ENCODE data around the gene PRKCD. TPM values are rescaled to one million over a fixed set of nuclear protein-coding genes. Genes with fewer than 3 reads are reported as not detected.

PRKCD gene
- total RNA-seq, 2 experiments from 2014 or later, result 13.3 to 108 TPM

DNA sequence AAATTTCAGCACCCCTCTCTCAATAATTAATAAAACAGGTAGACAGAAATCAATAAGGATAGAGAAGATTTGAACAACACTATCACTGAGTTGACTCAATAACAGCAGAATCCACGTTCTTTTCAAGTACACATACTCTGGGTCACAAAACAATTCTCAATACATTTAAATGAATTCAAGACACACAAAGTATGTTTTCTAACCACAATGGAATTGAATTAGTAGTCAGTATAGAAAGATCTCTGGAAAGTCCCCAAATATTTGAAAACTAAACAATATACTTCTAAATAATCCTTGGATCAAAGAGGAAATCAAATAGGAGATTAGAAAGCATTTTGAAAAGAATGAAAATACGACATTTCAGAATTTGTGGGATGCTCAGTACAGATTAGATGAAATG lies 54.8 kb downstream of the PRKCD start:
- ChIA-PET CTCF (ENCODE audit: unreplicated experiment) (no interaction called here), POLR2A (interaction anchor here (0.7 kb wide), 1 partner anchor 74 kb away, joined by 3 read pairs; no protein-coding TSS in a partner anchor)
- H3K9me2 ChIP-seq (ENCODE audit: insufficient read depth, low read length), result no peaks in the 10 kb centered on the region
- peaks cover 59% of the 10 kb centered on the region for H3K36me3 ChIP-seq (ENCODE audit: insufficient read depth, low read length)
- H3K4me2 ChIP-seq (ENCODE audit: low read length), result no peak overlapping the region
- no peaks in the 10 kb centered on the region for H4K20me1 ChIP-seq (ENCODE audit: insufficient read depth, low read length)
- peaks cover 23% of the 10 kb centered on the region; the same call in 1 of the 2 replicates for H3K79me2 ChIP-seq (ENCODE audit: insufficient read depth, low read depth, low read length)
- no peak for DNase-seq (ENCODE audit: low spot score)
- H3K4me1 ChIP-seq (ENCODE audit: insufficient read depth, low read length, poor library complexity, severe bottlenecking), result peaks cover 11% of the 10 kb centered on the region
- no peak overlapping the region for H3K4me3 ChIP-seq (ENCODE audit: low read depth, low read length, poor library complexity, severe bottlenecking)
- no TSS peak for BruUV-seq (replicated peaks)
- intact Hi-C loops (cut with micrococcal nuclease; ENCODE audit: unreplicated experiment), result no loop called here
- H2AFZ ChIP-seq (ENCODE audit: low read length), result no peak overlapping the region
- H3K27ac ChIP-seq (ENCODE audit: low read depth, low read length, poor library complexity, severe bottlenecking), result no peak overlapping the region
- H3K9me3 ChIP-seq (ENCODE audit: low read length), result no peaks in the 10 kb centered on the region
- TF ChIP-seq EZH2phosphoT487 (IDR thresholded peaks at IDR 0.05; ENCODE audit: borderline replicate concordance, low read depth, low read length), result no peak
- TF ChIP-seq, protein P1, sequence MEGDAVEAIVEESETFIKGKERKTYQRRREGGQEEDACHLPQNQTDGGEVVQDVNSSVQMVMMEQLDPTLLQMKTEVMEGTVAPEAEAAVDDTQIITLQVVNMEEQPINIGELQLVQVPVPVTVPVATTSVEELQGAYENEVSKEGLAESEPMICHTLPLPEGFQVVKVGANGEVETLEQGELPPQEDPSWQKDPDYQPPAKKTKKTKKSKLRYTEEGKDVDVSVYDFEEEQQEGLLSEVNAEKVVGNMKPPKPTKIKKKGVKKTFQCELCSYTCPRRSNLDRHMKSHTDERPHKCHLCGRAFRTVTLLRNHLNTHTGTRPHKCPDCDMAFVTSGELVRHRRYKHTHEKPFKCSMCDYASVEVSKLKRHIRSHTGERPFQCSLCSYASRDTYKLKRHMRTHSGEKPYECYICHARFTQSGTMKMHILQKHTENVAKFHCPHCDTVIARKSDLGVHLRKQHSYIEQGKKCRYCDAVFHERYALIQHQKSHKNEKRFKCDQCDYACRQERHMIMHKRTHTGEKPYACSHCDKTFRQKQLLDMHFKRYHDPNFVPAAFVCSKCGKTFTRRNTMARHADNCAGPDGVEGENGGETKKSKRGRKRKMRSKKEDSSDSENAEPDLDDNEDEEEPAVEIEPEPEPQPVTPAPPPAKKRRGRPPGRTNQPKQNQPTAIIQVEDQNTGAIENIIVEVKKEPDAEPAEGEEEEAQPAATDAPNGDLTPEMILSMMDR (conservative IDR thresholded peaks at IDR 0.05; ENCODE audit: low read length), result no peak

GRCh38 chr3:53216723-53217122 lies 55.7 kb downstream of the PRKCD start:
- H4K20me1 ChIP-seq (ENCODE audit: insufficient read depth, low read length), result no peaks in the 10 kb centered on the region
- 0 out of 2 replicates have a peak, but pooled peaks cover 15% of the 10 kb centered on the region for H3K79me2 ChIP-seq (ENCODE audit: insufficient read depth, low read depth, low read length)
- H3K9me3 ChIP-seq (ENCODE audit: low read length), result no peaks in the 10 kb centered on the region
- peaks cover 11% of the 10 kb centered on the region for H3K4me1 ChIP-seq (ENCODE audit: insufficient read depth, low read length, poor library complexity, severe bottlenecking)
- intact Hi-C loops (cut with micrococcal nuclease; ENCODE audit: unreplicated experiment), result no loop called here
- no peak overlapping the region for H3K4me2 ChIP-seq (ENCODE audit: low read length)
- peaks cover 58% of the 10 kb centered on the region for H3K36me3 ChIP-seq (ENCODE audit: insufficient read depth, low read length)
- H3K4me3 ChIP-seq (ENCODE audit: low read depth, low read length, poor library complexity, severe bottlenecking), result no peak overlapping the region
- H3K27ac ChIP-seq (ENCODE audit: low read depth, low read length, poor library complexity, severe bottlenecking), result no peak overlapping the region
- DNase-seq (ENCODE audit: low spot score), result no peak
- no peaks in the 10 kb centered on the region for H3K9me2 ChIP-seq (ENCODE audit: insufficient read depth, low read length)
- no peak overlapping the region for H2AFZ ChIP-seq (ENCODE audit: low read length)
- ChIA-PET POLR2A (interaction anchor here (0.6 to 1.0 kb wide), 2 partner anchors 18 to 30 kb away, joined by 3 read pairs; no protein-coding TSS in a partner anchor), CTCF (ENCODE audit: unreplicated experiment) (no interaction called here)
- BruUV-seq (replicated peaks), result no TSS peak
- no peak for TF ChIP-seq EZH2phosphoT487 (IDR thresholded peaks at IDR 0.05; ENCODE audit: borderline replicate concordance, low read depth, low read length)
- TF ChIP-seq, protein P1 (conservative IDR thresholded peaks at IDR 0.05; ENCODE audit: low read length), result no peak

- ChIA-PET CTCF (ENCODE audit: unreplicated experiment) (no interaction called here), POLR2A (interaction anchor here (0.6 to 1.0 kb wide), 2 partner anchors 19 to 30 kb away, joined by 3 read pairs; no protein-coding TSS in a partner anchor)
- Histone ChIP-seq H3K4me2 (ENCODE audit: low read length) (no peak overlapping the region), H3K4me1 (ENCODE audit: insufficient read depth, low read length, poor library complexity, severe bottlenecking) (peaks cover 11% of the 10 kb centered on the region), H3K79me2 (ENCODE audit: insufficient read depth, low read depth, low read length) (0 out of 2 replicates have a peak, but pooled peaks cover 11% of the 10 kb centered on the region), H3K9me3 (ENCODE audit: low read length) (no peaks in the 10 kb centered on the region), H2AFZ (ENCODE audit: low read length) (no peak overlapping the region), H3K4me3 (ENCODE audit: low read depth, low read length, poor library complexity, severe bottlenecking) (no peak overlapping the region), H3K27ac (ENCODE audit: low read depth, low read length, poor library complexity, severe bottlenecking) (no peak overlapping the region), H4K20me1 (ENCODE audit: insufficient read depth, low read length) (no peaks in the 10 kb centered on the region), H3K9me2 (ENCODE audit: insufficient read depth, low read length) (no peaks in the 10 kb centered on the region), H3K36me3 (ENCODE audit: insufficient read depth, low read length) (peaks cover 58% of the 10 kb centered on the region)
- TF ChIP-seq, protein P1 (conservative IDR thresholded peaks at IDR 0.05; ENCODE audit: low read length), result no peak
- TF ChIP-seq EZH2phosphoT487 (IDR thresholded peaks at IDR 0.05; ENCODE audit: borderline replicate concordance, low read depth, low read length), result no peak
- intact Hi-C loops (cut with micrococcal nuclease; ENCODE audit: unreplicated experiment), result no loop called here
- DNase-seq (ENCODE audit: low spot score), result no peak
- BruUV-seq (replicated peaks), result no TSS peak
These were observed 56.2 kb downstream of the PRKCD start for GRCh38 chr3:53217175-53217574.
